ENCODE measurements around the gene WNK2. TPM values are rescaled to one million over a fixed set of nuclear protein-coding genes. Genes with fewer than 3 reads are reported as not detected.

Gene WNK2
- polyA plus RNA-seq, 3 donors = 0.40 TPM; not detected in 2

DNA sequence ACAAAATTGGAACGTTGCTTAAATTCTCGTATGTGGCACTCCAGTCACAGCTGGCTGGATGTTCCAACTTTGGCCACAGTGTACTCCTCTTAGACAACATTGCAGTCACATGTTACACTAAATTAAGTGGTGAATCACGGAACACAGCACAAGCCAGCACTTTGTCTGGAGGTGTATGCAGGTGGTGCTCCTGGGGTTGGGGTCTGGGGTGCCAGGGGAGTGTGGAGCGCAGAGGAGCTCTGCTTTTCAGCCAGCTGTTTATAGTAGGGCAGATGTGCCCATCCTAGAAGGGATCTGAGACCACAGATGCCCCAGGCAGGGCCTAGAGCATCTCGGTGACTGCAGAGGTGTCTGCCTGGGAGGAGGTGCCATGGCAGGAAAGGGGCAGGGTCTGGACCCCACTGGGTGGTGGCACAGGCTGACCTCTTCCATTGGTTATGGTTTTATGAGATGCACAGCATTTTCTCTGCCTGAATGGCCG lies 82.6 kb downstream of the WNK2 start:
- H3K36me3 ChIP-seq (replicated peaks in 1 of 2; ENCODE audit: control insufficient read depth in 1 of 2, insufficient read depth in 2 of 2, low read length in 2 of 2) = no peaks in the 10 kb centered on the region
- Mint-ChIP-seq H3K36me3 (no peaks in the 10 kb centered on the region), H3K9me3 (peaks cover 0 to 7% (median 2%) of the 10 kb centered on the region in 7 donors), H3K4me3 (no peak overlapping the region), H3K27me3 (ENCODE audit: low read depth in 3 of 3) (peaks cover 13 to 30% (median 17%) of the 10 kb centered on the region in 3 donors), H3K27ac (no peak overlapping the region), H3K4me1 (peaks cover 2% of the 10 kb centered on the region)
- no peaks in the 10 kb centered on the region for H4K20me1 ChIP-seq (ENCODE audit: insufficient read depth, low read length)
- no peak overlapping the region for H2AFZ ChIP-seq (ENCODE audit: insufficient read depth, low read depth, low read length, poor library complexity, severe bottlenecking)
- intact Hi-C loops (cut with micrococcal nuclease) = no loop called here
- TF ChIP-seq, protein P1, sequence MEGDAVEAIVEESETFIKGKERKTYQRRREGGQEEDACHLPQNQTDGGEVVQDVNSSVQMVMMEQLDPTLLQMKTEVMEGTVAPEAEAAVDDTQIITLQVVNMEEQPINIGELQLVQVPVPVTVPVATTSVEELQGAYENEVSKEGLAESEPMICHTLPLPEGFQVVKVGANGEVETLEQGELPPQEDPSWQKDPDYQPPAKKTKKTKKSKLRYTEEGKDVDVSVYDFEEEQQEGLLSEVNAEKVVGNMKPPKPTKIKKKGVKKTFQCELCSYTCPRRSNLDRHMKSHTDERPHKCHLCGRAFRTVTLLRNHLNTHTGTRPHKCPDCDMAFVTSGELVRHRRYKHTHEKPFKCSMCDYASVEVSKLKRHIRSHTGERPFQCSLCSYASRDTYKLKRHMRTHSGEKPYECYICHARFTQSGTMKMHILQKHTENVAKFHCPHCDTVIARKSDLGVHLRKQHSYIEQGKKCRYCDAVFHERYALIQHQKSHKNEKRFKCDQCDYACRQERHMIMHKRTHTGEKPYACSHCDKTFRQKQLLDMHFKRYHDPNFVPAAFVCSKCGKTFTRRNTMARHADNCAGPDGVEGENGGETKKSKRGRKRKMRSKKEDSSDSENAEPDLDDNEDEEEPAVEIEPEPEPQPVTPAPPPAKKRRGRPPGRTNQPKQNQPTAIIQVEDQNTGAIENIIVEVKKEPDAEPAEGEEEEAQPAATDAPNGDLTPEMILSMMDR (IDR thresholded peaks at IDR 0.05) = no peak
- H3K9ac ChIP-seq (ENCODE audit: insufficient read depth, low read length, poor library complexity, severe bottlenecking) = no peak overlapping the region
- no peak overlapping the region for H3K4me3 ChIP-seq (replicated peaks in 1 of 3; ENCODE audit: low read depth in 2 of 3, low read length in 3 of 3)
- H3K4me1 ChIP-seq (ENCODE audit: control insufficient read depth in 1 of 2, insufficient read depth in 2 of 2, low read length in 2 of 2) = no peaks in the 10 kb centered on the region
- no peak overlapping the region for H3K27ac ChIP-seq (ENCODE audit: low read depth in 1 of 2, low read length in 2 of 2)
- 84% methylated on average over 3 of the region's 6 CpGs for WGBS (ENCODE audit: insufficient coverage)
- DNase-seq = no peak
- H3K79me2 ChIP-seq (ENCODE audit: insufficient read depth, low read length) = no peaks in the 10 kb centered on the region
- H3K4me2 ChIP-seq (replicated peaks; ENCODE audit: extremely low read depth, low read length, poor library complexity, severe bottlenecking) = no peak overlapping the region
- no peaks in the 10 kb centered on the region for H3K9me3 ChIP-seq (replicated peaks in 1 of 2; ENCODE audit: control insufficient read depth in 1 of 2, insufficient read depth in 1 of 2, low read length in 2 of 2)
- H3K27me3 ChIP-seq (ENCODE audit: control insufficient read depth in 2 of 2, insufficient read depth in 2 of 2, low read length in 2 of 2) = peaks cover 2 to 3% of the 10 kb centered on the region in 2 donors

DNA sequence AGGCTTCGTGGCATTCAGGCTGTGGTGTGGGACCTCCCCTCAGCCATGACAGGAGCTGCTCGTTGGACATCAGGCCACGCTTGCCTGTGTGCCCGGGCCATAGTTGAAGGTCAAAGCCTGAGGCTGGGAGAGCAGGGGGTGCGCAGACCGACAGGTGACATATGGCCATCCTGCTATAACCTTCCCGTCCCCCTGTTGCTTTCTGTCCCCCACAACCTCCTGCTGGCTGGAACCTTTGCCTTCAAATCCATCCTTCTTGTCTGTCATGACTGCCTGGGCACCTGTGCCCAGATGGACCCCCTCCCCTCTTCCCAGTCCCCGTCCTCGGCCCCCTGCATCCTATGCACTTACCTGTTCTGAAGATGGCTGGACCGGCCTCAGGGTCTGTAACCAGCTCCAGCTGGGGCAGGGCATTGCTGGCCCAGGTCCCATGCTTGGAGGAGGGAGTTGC lies 83.2 kb downstream of the WNK2 start:
- no peak overlapping the region for H3K4me3 ChIP-seq (replicated peaks in 1 of 3; ENCODE audit: low read depth in 2 of 3, low read length in 3 of 3)
- H3K27me3 ChIP-seq (ENCODE audit: control insufficient read depth in 2 of 2, insufficient read depth in 2 of 2, low read length in 2 of 2) = peaks cover 2 to 3% of the 10 kb centered on the region in 2 donors
- H3K36me3 ChIP-seq (replicated peaks in 1 of 2; ENCODE audit: control insufficient read depth in 1 of 2, insufficient read depth in 2 of 2, low read length in 2 of 2) = no peaks in the 10 kb centered on the region
- 94% methylated on average over 7 of the region's 10 CpGs for WGBS (ENCODE audit: insufficient coverage)
- no peaks in the 10 kb centered on the region for H3K4me1 ChIP-seq (ENCODE audit: control insufficient read depth in 1 of 2, insufficient read depth in 2 of 2, low read length in 2 of 2)
- H3K27ac Mint-ChIP-seq = no peak overlapping the region
- peaks cover 2% of the 10 kb centered on the region for H3K4me1 Mint-ChIP-seq
- TF ChIP-seq, protein P1 (IDR thresholded peaks at IDR 0.05) = no peak
- no peak overlapping the region for H3K4me3 Mint-ChIP-seq
- H3K9ac ChIP-seq (ENCODE audit: insufficient read depth, low read length, poor library complexity, severe bottlenecking) = no peak overlapping the region
- H3K4me2 ChIP-seq (replicated peaks; ENCODE audit: extremely low read depth, low read length, poor library complexity, severe bottlenecking) = no peak overlapping the region
- H3K36me3 Mint-ChIP-seq = no peaks in the 10 kb centered on the region
- H3K9me3 Mint-ChIP-seq = peaks cover 0 to 10% (median 2%) of the 10 kb centered on the region in 7 donors
- H3K79me2 ChIP-seq (ENCODE audit: insufficient read depth, low read length) = no peaks in the 10 kb centered on the region
- H2AFZ ChIP-seq (ENCODE audit: insufficient read depth, low read depth, low read length, poor library complexity, severe bottlenecking) = no peak overlapping the region
- DNase-seq = peak in 1 of 3 donors; percentile 1
- H3K27ac ChIP-seq (ENCODE audit: low read depth in 1 of 2, low read length in 2 of 2) = no peak overlapping the region
- intact Hi-C loops (cut with micrococcal nuclease) = no loop called here
- H3K9me3 ChIP-seq (replicated peaks in 1 of 2; ENCODE audit: control insufficient read depth in 1 of 2, insufficient read depth in 1 of 2, low read length in 2 of 2) = no peaks in the 10 kb centered on the region
- H3K27me3 Mint-ChIP-seq (ENCODE audit: low read depth in 3 of 3) = peaks cover 13 to 34% (median 17%) of the 10 kb centered on the region in 3 donors
- no peaks in the 10 kb centered on the region for H4K20me1 ChIP-seq (ENCODE audit: insufficient read depth, low read length)

Data from CD14-positive monocyte (primary cell).